HepG2 (cell line): ENCODE measurements around the gene DHH. TPM values are rescaled to one million over a fixed set of nuclear protein-coding genes. Genes with fewer than 3 reads are reported as not detected.

Experiments
- ATAC-seq: fragments of 200-7000 bp; cut with Tn5 transposase; 3 replicates; pipeline ENCODE4 v1.9.1; 2020; ENCODE audit warnings: mild to moderate bottlenecking, moderate library complexity
- BruUV-seq: library from RNA; stranded (reverse); fragments of 400-500 nt; replicated peaks from 2 replicates; lab custom pipeline; 2021; lab: Mats Ljungman, UMichigan
- CTCF ChIA-PET: fragments of 300-600 bp; formaldehyde crosslinking; extraction: SDS; loops from one replicate; lab custom pipeline; 2021; ENCODE audit warnings: low total read pairs, inconsistent platforms, low intra/inter-chr PET ratio; lab: Yijun Ruan, JAX
- POLR2A ChIA-PET: fragments of 350-600 bp; sonication (Branson Sonifier 250); formaldehyde crosslinking; loops from one replicate; lab custom pipeline; 2020; ENCODE audit warnings: antibody characterized with exemption, inconsistent platforms; lab: Yijun Ruan, JAX
- DNase-seq: peaks from one replicate; pipeline ENCODE4 v3.0.0-alpha.2; 2015; ENCODE audit warnings: low spot score
- FAIRE-seq: peaks from 3 replicates; lab custom pipeline; 2011; peaks lifted over from hg19 to GRCh38; lab: Jason Lieb, UNC
- H2AFZ ChIP-seq: one replicate; pipeline ENCODE4 v1.6.1; 2011; ENCODE audit warnings: low read length, inconsistent platforms
- H3K27ac ChIP-seq: fragments of 300-600 bp; 3 replicates; pipeline ENCODE4 v1.8.0; 2011; ENCODE audit warnings: mixed run types, mild to moderate bottlenecking, mixed read lengths, low read length, inconsistent platforms; ENCODE audit not compliant: insufficient read depth; ENCODE audit errors: extremely low read length
- H3K27me3 ChIP-seq, 2 experiments: fragments of 200-600 bp in 1 of 2; 2 replicates in 1 of 2; 3 replicates in 1 of 2; pipeline versions ENCODE4 v1.6.0 to v1.8.0; 2011; ENCODE audit warnings: low read length in 2 of 2, mild to moderate bottlenecking in 2 of 2, moderate library complexity in 2 of 2, inconsistent platforms in 1 of 2; ENCODE audit not compliant: insufficient read depth in 2 of 2, control insufficient read depth in 1 of 2
- H3K36me3 ChIP-seq, 2 experiments: fragments of 200-600 bp in 1 of 2; replicated peaks in 1 of 2; 2 replicates in 1 of 2; 3 replicates in 1 of 2; pipeline versions ENCODE4 v1.5.1 to v1.8.0; 2011; ENCODE audit warnings: low read length in 2 of 2, inconsistent platforms in 1 of 2; ENCODE audit not compliant: insufficient read depth in 2 of 2, control insufficient read depth in 1 of 2
- H3K4me1 ChIP-seq: 2 replicates; pipeline ENCODE4 v1.5.1; 2012; ENCODE audit warnings: low read length, inconsistent platforms; ENCODE audit not compliant: insufficient read depth
- H3K4me2 ChIP-seq: 2 replicates; pipeline ENCODE4 v1.6.0; 2011; ENCODE audit warnings: low read depth, low read length, inconsistent platforms
- H3K4me3 ChIP-seq, 3 experiments: fragments of 200-600 bp in 1 of 3; sonication (generic), shearing (Covaris generic) in 1 of 3; replicated peaks in 1 of 3; 2 replicates each; pipeline ENCODE4 v1.5.1; 2011 to 2016; ENCODE audit warnings: low read length in 3 of 3, inconsistent platforms in 2 of 3, low read depth in 2 of 3, mild to moderate bottlenecking in 2 of 3, control low read depth in 1 of 3, mixed read lengths in 1 of 3; ENCODE audit not compliant: insufficient read depth in 1 of 3
- H3K79me2 ChIP-seq: one replicate; pipeline ENCODE4 v1.6.1; 2011; ENCODE audit warnings: low read length, inconsistent platforms; ENCODE audit not compliant: insufficient read depth
- H3K9ac ChIP-seq: 2 replicates; pipeline ENCODE4 v1.6.0; 2011; ENCODE audit warnings: mild to moderate bottlenecking, low read depth, low read length, inconsistent platforms; ENCODE audit not compliant: insufficient read depth
- H3K9me3 ChIP-seq: 2 replicates; pipeline ENCODE4 v1.5.1; 2012; ENCODE audit warnings: mild to moderate bottlenecking, low read length
- H4K20me1 ChIP-seq: 2 replicates; pipeline ENCODE4 v1.6.0; 2011; ENCODE audit warnings: inconsistent platforms, mild to moderate bottlenecking, low read length, moderate library complexity; ENCODE audit not compliant: insufficient read depth
- AHR ChIP-seq: IDR thresholded peaks from 2 replicates; pipeline ENCODE4 v1.6.1; 2018; ENCODE audit warnings: missing genetic modification reagents, missing compliant biosample characterization
- FOSL1 ChIP-seq: sonication (generic); formaldehyde crosslinking; IDR thresholded peaks from 2 replicates; pipeline ENCODE4 v1.9.0; 2021; ENCODE audit warnings: missing genetic modification reagents, borderline replicate concordance
- FOXK1 ChIP-seq: sonication (generic); formaldehyde crosslinking; IDR thresholded peaks from 2 replicates; pipeline ENCODE4 v1.4.0; 2020; ENCODE audit warnings: low read depth, missing genetic modification reagents, borderline replicate concordance
- MAFF ChIP-seq: IDR thresholded peaks from 2 replicates; pipeline ENCODE4 v1.6.1; 2011; ENCODE audit warnings: low read depth, low read length, improper control_type of control experiment
- MED13 ChIP-seq: sonication (generic); formaldehyde crosslinking; IDR thresholded peaks from 2 replicates; pipeline ENCODE4 v1.5.0; 2020; ENCODE audit warnings: missing genetic modification reagents
- PAF1 ChIP-seq: IDR thresholded peaks from 2 replicates; pipeline ENCODE4 v1.6.1; 2016; ENCODE audit warnings: missing genetic modification reagents, missing compliant biosample characterization
- RAD51 ChIP-seq: fragments of 450-650 bp; IDR thresholded peaks from 2 replicates; pipeline ENCODE4 v1.6.1; 2016; ENCODE audit warnings: borderline replicate concordance
- RNF2 ChIP-seq: fragments of 450-650 bp; conservative IDR thresholded peaks from 2 replicates; pipeline ENCODE4 v1.6.1; 2016; ENCODE audit warnings: low read depth
- SRF ChIP-seq: IDR thresholded peaks from 2 replicates; pipeline ENCODE4 v1.6.1; 2011; ENCODE audit warnings: mild to moderate bottlenecking, low read depth, low read length, moderate library complexity
- TOE1 ChIP-seq: sonication (generic); formaldehyde crosslinking; IDR thresholded peaks from 2 replicates; pipeline ENCODE4 v1.4.0; 2020; ENCODE audit warnings: mild to moderate bottlenecking, missing genetic modification reagents
- TRIM24 ChIP-seq: sonication (generic); formaldehyde crosslinking; IDR thresholded peaks from 2 replicates; pipeline ENCODE4 v1.8.0; 2022; ENCODE audit warnings: mild to moderate bottlenecking, missing genetic modification reagents
- ZBTB14 ChIP-seq: sonication (generic); formaldehyde crosslinking; IDR thresholded peaks from 2 replicates; pipeline ENCODE4 v1.4.0; 2020; ENCODE audit warnings: missing genetic modification reagents
- ZBTB37 ChIP-seq: sonication (generic); formaldehyde crosslinking; IDR thresholded peaks from 2 replicates; pipeline ENCODE4 v1.4.0; 2020; ENCODE audit warnings: mild to moderate bottlenecking, missing genetic modification reagents
- ZMAT3 ChIP-seq: sonication (generic); formaldehyde crosslinking; conservative IDR thresholded peaks from 2 replicates; pipeline ENCODE4 v1.7.0; 2021; ENCODE audit warnings: missing genetic modification reagents
- ZNF136 ChIP-seq: sonication (generic); formaldehyde crosslinking; IDR thresholded peaks from 2 replicates; pipeline ENCODE4 v1.8.1; 2022; ENCODE audit warnings: low read depth, mild to moderate bottlenecking, moderate library complexity, missing genetic modification reagents
- ZNF460 ChIP-seq: sonication (generic); formaldehyde crosslinking; IDR thresholded peaks from 2 replicates; pipeline ENCODE4 v1.5.1; 2020; ENCODE audit warnings: missing genetic modification reagents, mild to moderate bottlenecking, borderline replicate concordance
- ZNF501 ChIP-seq: sonication (generic); formaldehyde crosslinking; IDR thresholded peaks from 2 replicates; pipeline ENCODE4 v1.5.1; 2020; ENCODE audit warnings: mild to moderate bottlenecking, moderate library complexity, missing genetic modification reagents
- ZNF605 ChIP-seq: sonication (generic); formaldehyde crosslinking; IDR thresholded peaks from 2 replicates; pipeline ENCODE4 v1.8.0; 2022; ENCODE audit warnings: mild to moderate bottlenecking, missing genetic modification reagents
- ZNF644 ChIP-seq: IDR thresholded peaks from 2 replicates; pipeline ENCODE4 v1.6.1; 2016; ENCODE audit warnings: low read depth
- ZNF674 ChIP-seq: sonication (generic); formaldehyde crosslinking; IDR thresholded peaks from 2 replicates; pipeline ENCODE4 v1.5.0; 2020; ENCODE audit warnings: low read depth, mild to moderate bottlenecking, missing genetic modification reagents
- WGBS: methylation state at CpG from one replicate; pipeline ENCODE4 v1.1.6; 2017; ENCODE audit warnings: low lambda C conversion rate; 5-methylcytosine and 5-hydroxymethylcytosine counted together
- in situ Hi-C: cut with HindIII; loops from 2 replicates; pipeline ENCODE4 v1.10.0; 2017; ENCODE audit warnings: low pct_unique_long_range_greater_than_20kb; ENCODE audit not compliant: extremely low pct_ligation_motif_present
- intact Hi-C: fragments of 100-400 bp; cut with micrococcal nuclease; formaldehyde crosslinking; loops from one replicate; pipeline ENCODE4 v1.10.0; 2022; ENCODE audit not compliant: unreplicated experiment
- polyA plus RNA-seq, 8 experiments: library from polyadenylated mRNA; depleted of rRNA in 3 of 8; stranded (reverse) in 7 of 8; unstranded in 1 of 8; fragments of >200 nt; fragmentation: Illumina TruSeq in 4 of 8; extraction: Trizol in 4 of 8; gene quantifications; 2 replicates each; pipeline versions ENCODE4 v1.2.1 to v1.2.3, GENCODE V29; 2011 to 2016; ENCODE audit warnings: low read depth in 4 of 8, missing spikeins in 1 of 8, mixed read lengths in 1 of 8; ENCODE audit not compliant: insufficient read depth in 1 of 8
- total RNA-seq, 5 experiments: library from RNA; depleted of rRNA; stranded (reverse); fragments of >200 nt; fragmentation: Illumina TruSeq; extraction: Trizol; gene quantifications; 2 replicates each; pipeline ENCODE4 v1.2.3, GENCODE V29; 2016; ENCODE audit warnings: low read depth in 1 of 5

Gene DHH
- total and polyA plus RNA-seq, 2 of the 13 experiments (the other 11 are each of a cell fraction or from before 2014, with no cell fraction given): not detected

GRCh38 chr12:49060237-49061156, 34.1 kb downstream of the DHH start, which contains the start of gene KMT2D (continued):
- no peak for TF ChIP-seq SRF
- peak; percentile 90 for TF ChIP-seq ZNF501 (CRISPR knock-in tag)
- TF ChIP-seq RNF2: peak; percentile 57; the same call in 1 of the 2 replicates
- no peak for TF ChIP-seq PAF1 (CRISPR knock-in tag)
- TF ChIP-seq TRIM24 (CRISPR knock-in tag): no peak
- TF ChIP-seq ZNF644: no peak
- TF ChIP-seq ZNF674 (CRISPR knock-in tag): 0 out of 2 replicates have a peak, but pooled peaks have one; percentile 34
- no peak for TF ChIP-seq RAD51

GRCh38 chr12:49059299-49060171, 35.1 kb downstream of the DHH start:
- no peak for DNase-seq
- CTCF ChIA-PET: no interaction called here
- intact Hi-C loops: loop anchor here (5.0 kb wide), 1 partner anchor 47 kb away; no protein-coding TSS in a partner anchor
- H3K9ac ChIP-seq: peak overlapping the region; percentile 98
- FAIRE-seq: no peak
- H3K27me3 ChIP-seq: no peaks in the 10 kb centered on the region; a peak in 1 of 5 replicates
- no peaks in the 10 kb centered on the region for H3K9me3 ChIP-seq
- peaks cover 6 to 13% of the 10 kb centered on the region in 2 experiments for H3K36me3 ChIP-seq
- in situ Hi-C loops: no loop called here
- peaks cover 60% of the 10 kb centered on the region for H3K79me2 ChIP-seq
- peak overlapping the region; percentile 94 for H3K27ac ChIP-seq
- peaks cover 60% of the 10 kb centered on the region for H3K4me1 ChIP-seq
- peak; percentile 9 for ATAC-seq
- POLR2A ChIA-PET: interaction anchor here (0.7 to 2.0 kb wide), 2 partner anchors 10 to 50 kb away, joined by 3 to 10 read pairs; partner anchors contain the start of gene RHEBL1
- H2AFZ ChIP-seq: no peak overlapping the region
- peak overlapping the region; percentile 95 to 100 (median 98) for H3K4me3 ChIP-seq
- peaks cover 49% of the 10 kb centered on the region for H4K20me1 ChIP-seq
- H3K4me2 ChIP-seq: peak overlapping the region; percentile 98
- BruUV-seq: no TSS peak
- 0% methylated on average over 13 of the region's 70 CpGs for WGBS
- TF ChIP-seq FOXK1 (CRISPR knock-in tag): no peak
- TF ChIP-seq ZNF605 (CRISPR knock-in tag): 0 out of 2 replicates have a peak, but pooled peaks have one; percentile 31
- 0 out of 2 replicates have a peak, but pooled peaks have one; percentile 26 for TF ChIP-seq ZBTB14 (CRISPR knock-in tag)
- TF ChIP-seq ZNF460 (CRISPR knock-in tag): no peak
- no peak for TF ChIP-seq ZBTB37 (CRISPR knock-in tag)
- no peak for TF ChIP-seq AHR (CRISPR knock-in tag)
- TF ChIP-seq MAFF: no peak
- TF ChIP-seq MED13 (CRISPR knock-in tag): peak; percentile 72; the same call in 1 of the 2 replicates
- no peak for TF ChIP-seq FOSL1 (CRISPR knock-in tag)
- 0 out of 2 replicates have a peak, but pooled peaks have one; percentile 27 for TF ChIP-seq ZMAT3 (CRISPR knock-in tag)
- no peak for TF ChIP-seq TOE1
- TF ChIP-seq ZNF136 (CRISPR knock-in tag): no peak
